ENCODE measurements around the gene DAZAP1.

DNA sequence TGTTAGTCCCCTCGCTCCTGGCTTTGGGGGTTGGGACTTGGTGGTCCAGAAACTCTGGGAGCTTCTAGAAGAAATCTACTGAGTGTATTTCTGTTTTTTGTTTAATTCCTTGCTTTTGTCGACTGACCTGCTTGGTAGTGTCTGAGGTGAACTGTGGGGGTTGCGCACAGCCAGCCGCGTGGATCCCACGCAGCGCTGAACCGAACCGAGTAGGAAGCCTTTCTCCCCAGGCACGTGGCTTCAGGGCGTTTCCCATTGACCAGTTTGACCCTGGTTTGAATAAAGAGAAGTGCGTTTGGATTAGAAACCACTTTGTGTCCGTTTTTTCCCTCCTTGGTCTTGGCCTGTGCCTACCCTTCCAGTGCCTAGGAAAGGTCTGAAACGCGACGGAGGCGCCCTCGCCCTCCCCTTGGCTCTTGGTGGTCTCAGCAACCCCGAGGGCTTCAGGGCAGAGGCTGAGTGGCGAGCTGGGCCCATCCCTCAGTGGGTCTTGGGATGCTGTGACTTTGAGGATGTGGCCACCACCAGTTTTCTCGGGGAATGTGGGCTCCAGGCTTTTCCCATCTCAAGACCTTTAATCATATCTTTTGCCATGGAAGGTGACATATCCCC is 28.1 kb downstream of the DAZAP1 start:
- TF ChIP-seq, protein P1, sequence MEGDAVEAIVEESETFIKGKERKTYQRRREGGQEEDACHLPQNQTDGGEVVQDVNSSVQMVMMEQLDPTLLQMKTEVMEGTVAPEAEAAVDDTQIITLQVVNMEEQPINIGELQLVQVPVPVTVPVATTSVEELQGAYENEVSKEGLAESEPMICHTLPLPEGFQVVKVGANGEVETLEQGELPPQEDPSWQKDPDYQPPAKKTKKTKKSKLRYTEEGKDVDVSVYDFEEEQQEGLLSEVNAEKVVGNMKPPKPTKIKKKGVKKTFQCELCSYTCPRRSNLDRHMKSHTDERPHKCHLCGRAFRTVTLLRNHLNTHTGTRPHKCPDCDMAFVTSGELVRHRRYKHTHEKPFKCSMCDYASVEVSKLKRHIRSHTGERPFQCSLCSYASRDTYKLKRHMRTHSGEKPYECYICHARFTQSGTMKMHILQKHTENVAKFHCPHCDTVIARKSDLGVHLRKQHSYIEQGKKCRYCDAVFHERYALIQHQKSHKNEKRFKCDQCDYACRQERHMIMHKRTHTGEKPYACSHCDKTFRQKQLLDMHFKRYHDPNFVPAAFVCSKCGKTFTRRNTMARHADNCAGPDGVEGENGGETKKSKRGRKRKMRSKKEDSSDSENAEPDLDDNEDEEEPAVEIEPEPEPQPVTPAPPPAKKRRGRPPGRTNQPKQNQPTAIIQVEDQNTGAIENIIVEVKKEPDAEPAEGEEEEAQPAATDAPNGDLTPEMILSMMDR (IDR thresholded peaks at IDR 0.05) = no peak
- no peak for TF ChIP-seq POLR2AphosphoS5 (IDR thresholded peaks at IDR 0.05)

Data from gastroesophageal sphincter (tissue), 3 donors.